K562 (cell line): ENCODE results near the gene GZMB. TPM values are rescaled to one million over a fixed set of nuclear protein-coding genes. Genes with fewer than 3 reads are reported as not detected.

Experiments
- ATAC-seq: fragments of 200-7000 bp; cut with Tn5 transposase; 3 replicates; pipeline ENCODE4 v1.9.1; 2020; ENCODE audit warnings: moderate library complexity
- BruUV-seq: library from RNA; stranded (reverse); fragments of 400-500 nt; replicated peaks from 2 replicates; lab custom pipeline; 2021; lab: Mats Ljungman, UMichigan
- CTCF ChIA-PET: fragments of 300-600 bp; formaldehyde crosslinking; extraction: SDS; loops from one replicate; lab custom pipeline; 2021; ENCODE audit warnings: low intra/inter-chr PET ratio; lab: Yijun Ruan, JAX
- POLR2A ChIA-PET: fragments of 300-600, 350-650 bp; sonication (Branson Sonifier 250); formaldehyde crosslinking; extraction: SDS; loops from one replicate; lab custom pipeline; 2021; ENCODE audit warnings: antibody characterized with exemption, inconsistent platforms; lab: Yijun Ruan, JAX
- DNase-seq, 4 experiments: peaks; one replicate each; pipeline versions ENCODE4 v3.0.0 to v3.0.0-alpha.2; 2011 to 2018; ENCODE audit warnings: low spot score in 3 of 4, mixed read lengths in 3 of 4; ENCODE audit errors: extremely low read depth in 1 of 4
- FAIRE-seq: peaks from 2 replicates; lab custom pipeline; 2011; peaks lifted over from hg19 to GRCh38; lab: Jason Lieb, UNC
- H2AFZ ChIP-seq: 2 replicates; pipeline ENCODE4 v1.6.0; 2011; ENCODE audit warnings: low read depth, low read length, control low read depth, inconsistent platforms
- H3K27ac ChIP-seq: fragments of 200-600 bp; 3 replicates; pipeline ENCODE4 v1.8.0; 2011; ENCODE audit warnings: low read depth, mild to moderate bottlenecking, control low read depth, inconsistent platforms, low read length, moderate library complexity, mixed read lengths; ENCODE audit errors: extremely low read depth
- H3K27me3 ChIP-seq, 2 experiments: fragments of 300-600 bp in 1 of 2; 2 replicates in 1 of 2; 3 replicates in 1 of 2; pipeline versions ENCODE4 v1.6.0 to v1.8.0; 2011; ENCODE audit warnings: inconsistent platforms in 2 of 2, low read length in 2 of 2, mild to moderate bottlenecking in 1 of 2, mixed read lengths in 1 of 2, moderate library complexity in 1 of 2; ENCODE audit not compliant: control insufficient read depth in 2 of 2, insufficient read depth in 2 of 2
- H3K36me3 ChIP-seq: fragments of 300-600 bp; 3 replicates; pipeline ENCODE4 v1.8.0; 2011; ENCODE audit warnings: mild to moderate bottlenecking, low read length, inconsistent platforms; ENCODE audit not compliant: control insufficient read depth, insufficient read depth
- H3K4me1 ChIP-seq, 2 experiments: fragments of 200-600 bp in 1 of 2; replicated peaks in 1 of 2; 2 replicates in 1 of 2; 3 replicates in 1 of 2; pipeline versions ENCODE4 v1.5.1 to v1.8.0; 2011; ENCODE audit warnings: inconsistent platforms in 2 of 2, low read length in 2 of 2, mild to moderate bottlenecking in 1 of 2, mixed read lengths in 1 of 2, moderate library complexity in 1 of 2; ENCODE audit not compliant: control insufficient read depth in 2 of 2, insufficient read depth in 2 of 2
- H3K4me2 ChIP-seq: 2 replicates; pipeline ENCODE4 v1.6.1; 2011; ENCODE audit warnings: low read length, control low read depth, inconsistent platforms, mixed read lengths; ENCODE audit not compliant: insufficient read depth
- H3K4me3 ChIP-seq: fragments of 200-600 bp; sonication (generic), shearing (Covaris generic); 2 replicates; pipeline ENCODE4 v1.5.1; 2016; ENCODE audit warnings: control low read depth, inconsistent platforms
- H3K79me2 ChIP-seq: fragments of 200-600 bp; 3 replicates; pipeline ENCODE4 v1.8.0; 2011; ENCODE audit warnings: low read length, inconsistent platforms; ENCODE audit not compliant: control insufficient read depth, insufficient read depth
- H3K9ac ChIP-seq, 2 experiments: 2 replicates each; pipeline versions ENCODE4 v1.6.0 to v1.6.1; 2011; ENCODE audit warnings: low read depth in 2 of 2, low read length in 2 of 2, control low read depth in 1 of 2, inconsistent platforms in 1 of 2, mild to moderate bottlenecking in 1 of 2, mixed read lengths in 1 of 2; ENCODE audit not compliant: insufficient read depth in 1 of 2
- H3K9me1 ChIP-seq: one replicate; pipeline ENCODE4 v1.6.0; 2011; ENCODE audit warnings: inconsistent platforms, mild to moderate bottlenecking, low read length, moderate library complexity; ENCODE audit not compliant: control insufficient read depth, insufficient read depth
- H3K9me3 ChIP-seq: replicated peaks from 2 replicates; pipeline ENCODE4 v1.5.1; 2011; ENCODE audit warnings: low read depth, low read length, inconsistent platforms; ENCODE audit not compliant: control insufficient read depth, insufficient read depth
- H4K20me1 ChIP-seq: replicated peaks from 2 replicates; pipeline ENCODE4 v1.6.1; 2011; ENCODE audit warnings: low read length, inconsistent platforms, mixed read lengths; ENCODE audit not compliant: control insufficient read depth, insufficient read depth
- E2F4 ChIP-seq: sonication (generic); formaldehyde crosslinking; IDR thresholded peaks from 2 replicates; pipeline ENCODE4 v1.8.0; 2022; ENCODE audit warnings: mild to moderate bottlenecking, low read depth, missing genetic modification reagents
- HBP1 ChIP-seq: fragments of 450-650 bp; formaldehyde crosslinking; IDR thresholded peaks from 2 replicates; pipeline ENCODE4 v1.4.0; 2022; ENCODE audit warnings: missing genetic modification characterization
- KDM4B ChIP-seq, 2 experiments: fragments of 450-650 bp in 1 of 2; sonication (generic) in 1 of 2; IDR thresholded peaks; 2 replicates each; pipeline ENCODE4 v1.6.1; 2016 to 2017; ENCODE audit warnings: borderline replicate concordance in 2 of 2, antibody characterized with exemption in 1 of 2, low read depth in 1 of 2, mild to moderate bottlenecking in 1 of 2
- ZNF398 ChIP-seq: fragments of 250-450 bp; sonication (Bioruptor Pico); IDR thresholded peaks from 2 replicates; pipeline ENCODE4 v1.8.0; 2021; ENCODE audit warnings: moderate library complexity, mild to moderate bottlenecking, inconsistent platforms
- WGBS: fragments of 100-300 bp; shearing (Covaris generic); methylation state at CpG from one replicate; pipeline ENCODE4 v1.1.6; 2016; ENCODE audit warnings: low coverage, mixed read lengths; ENCODE audit not compliant: insufficient coverage; ENCODE audit errors: missing lambda C conversion rate; 5-methylcytosine and 5-hydroxymethylcytosine counted together
- in situ Hi-C: fragments of 300-500 bp; cut with MboI; formaldehyde crosslinking; loops from 4 replicates; pipeline ENCODE4 v1.15.0; 2018; ENCODE audit warnings: inconsistent platforms, mixed read lengths
- intact Hi-C: fragments of 100-400 bp; cut with micrococcal nuclease; formaldehyde crosslinking; loops from 2 replicates; pipeline ENCODE4 v1.14.2; 2022
- polyA plus RNA-seq, 8 experiments: library from polyadenylated mRNA; depleted of rRNA in 4 of 8; stranded (reverse) in 5 of 8; unstranded in 3 of 8; fragments of >200 nt; fragmentation: Nextera tagmentation in 2 of 8; fragmentation: Illumina TruSeq in 1 of 8; extraction: Ambion mirVana in 2 of 8; extraction: Trizol in 1 of 8; gene quantifications; 2 replicates each; pipeline versions ENCODE4 v1.2.1 to v1.2.3, GENCODE V29; 2011 to 2014; ENCODE audit warnings: inconsistent platforms in 1 of 8, missing spikeins in 1 of 8
- total RNA-seq, 7 experiments: library from RNA; depleted of rRNA in 6 of 7; stranded (reverse); fragments of >200 nt in 6 of 7; fragmentation: Illumina TruSeq in 2 of 7; extraction: Trizol in 2 of 7; gene quantifications; 2 replicates each; pipeline versions ENCODE4 v1.2.1 to v1.2.3, GENCODE V29; 2011 to 2021; ENCODE audit warnings: low replicate concordance in 1 of 7

The GZMB gene
- total and polyA plus RNA-seq, 9 of the 15 experiments (the other 6 are each of a cell fraction or from before 2014, with no cell fraction given), result 0.08 to 0.95 (median 0.68) TPM; not detected in 6

- H3K4me3 ChIP-seq, result no peak overlapping the region
- H3K9ac ChIP-seq, result no peak overlapping the region
- in situ Hi-C loops, result no loop called here
- 0% methylated on average over 3 of the region's 4 CpGs for WGBS
- CTCF ChIA-PET, result no interaction called here
- TF ChIP-seq E2F4 (CRISPR knock-in tag) (no peak), HBP1 (CRISPR knock-in tag) (no peak), KDM4B (IDR thresholded peaks at IDR 0.05; ENCODE audit: borderline replicate concordance in 2 of 2, low read depth in 1 of 2) (no peak), ZNF398 (CRISPR knock-in tag) (no peak)
- TF ChIP-seq, all 486 proteins: peak for 0
- H3K4me1 ChIP-seq, result no peaks in the 10 kb centered on the region
- H3K27me3 ChIP-seq, result peaks cover 0 to 4% of the 10 kb centered on the region in 2 experiments; a peak in 1 of 5 replicates
- H4K20me1 ChIP-seq, result no peaks in the 10 kb centered on the region
- no peaks in the 10 kb centered on the region for H3K36me3 ChIP-seq
- POLR2A ChIA-PET, result interaction anchor here (0.8 kb wide), 1 partner anchor 25 kb away, joined by 3 read pairs; no protein-coding TSS in a partner anchor
- DNase-seq (no peak), FAIRE-seq (no peak), ATAC-seq (no peak)
- H3K79me2 ChIP-seq, result no peaks in the 10 kb centered on the region
- intact Hi-C loops, result no loop called here
- no peak overlapping the region for H2AFZ ChIP-seq
- H3K27ac ChIP-seq, result no peak overlapping the region
- H3K9me1 ChIP-seq, result no peaks in the 10 kb centered on the region
- BruUV-seq, result no TSS peak
- no peak overlapping the region for H3K4me2 ChIP-seq
- H3K9me3 ChIP-seq, result no peaks in the 10 kb centered on the region
Observed at GRCh38 chr14:24632336-24632735, 1.7 kb downstream of the GZMB start.
